Nephron (organoid): ENCODE data around the gene PITPNC1.
"Not testable (repeated sequence)": the region's sequence is repeated elsewhere in the genome, so short reads cannot be mapped to it uniquely, and the experiment has no call there.

Experiments used
- H3K27ac Mint-ChIP-seq, 3 experiments: 2 replicates each; pipeline ENCODE4 v1.8.0; 2020; ENCODE audit warnings: mixed read lengths in 3 of 3, mild to moderate bottlenecking in 2 of 3, moderate library complexity in 1 of 3
- H3K27me3 Mint-ChIP-seq: 2 replicates; pipeline ENCODE4 v1.8.0; 2021; ENCODE audit warnings: low read depth, mild to moderate bottlenecking, moderate library complexity, mixed read lengths
- H3K36me3 Mint-ChIP-seq: 2 replicates; pipeline ENCODE4 v1.8.0; 2020; ENCODE audit warnings: low read depth, mixed read lengths
- H3K4me1 Mint-ChIP-seq: 2 replicates; pipeline ENCODE4 v1.8.0; 2020; ENCODE audit warnings: mixed read lengths
- H3K4me3 Mint-ChIP-seq, 3 experiments: 2 replicates each; pipeline ENCODE4 v1.8.0; 2020; ENCODE audit warnings: mild to moderate bottlenecking in 3 of 3, mixed read lengths in 3 of 3, moderate library complexity in 2 of 3
- H3K9me3 Mint-ChIP-seq: 2 replicates; pipeline ENCODE4 v1.8.0; 2020; ENCODE audit warnings: mixed read lengths
- TF ChIP-seq, protein P1 (sequence below), 3 experiments: fragments of 200-600 bp; sonication (generic); IDR thresholded peaks; one replicate each; pipeline ENCODE4 v1.5.0; 2021; ENCODE audit warnings: antibody characterized with exemption in 3 of 3; ENCODE audit not compliant: unreplicated experiment in 3 of 3

PITPNC1 gene

GRCh38 chr17:67577429-67578141 lies 200.5 kb downstream of the PITPNC1 start:
- peaks cover 7% of the 10 kb centered on the region for H3K4me1 Mint-ChIP-seq
- TF ChIP-seq, protein P1, sequence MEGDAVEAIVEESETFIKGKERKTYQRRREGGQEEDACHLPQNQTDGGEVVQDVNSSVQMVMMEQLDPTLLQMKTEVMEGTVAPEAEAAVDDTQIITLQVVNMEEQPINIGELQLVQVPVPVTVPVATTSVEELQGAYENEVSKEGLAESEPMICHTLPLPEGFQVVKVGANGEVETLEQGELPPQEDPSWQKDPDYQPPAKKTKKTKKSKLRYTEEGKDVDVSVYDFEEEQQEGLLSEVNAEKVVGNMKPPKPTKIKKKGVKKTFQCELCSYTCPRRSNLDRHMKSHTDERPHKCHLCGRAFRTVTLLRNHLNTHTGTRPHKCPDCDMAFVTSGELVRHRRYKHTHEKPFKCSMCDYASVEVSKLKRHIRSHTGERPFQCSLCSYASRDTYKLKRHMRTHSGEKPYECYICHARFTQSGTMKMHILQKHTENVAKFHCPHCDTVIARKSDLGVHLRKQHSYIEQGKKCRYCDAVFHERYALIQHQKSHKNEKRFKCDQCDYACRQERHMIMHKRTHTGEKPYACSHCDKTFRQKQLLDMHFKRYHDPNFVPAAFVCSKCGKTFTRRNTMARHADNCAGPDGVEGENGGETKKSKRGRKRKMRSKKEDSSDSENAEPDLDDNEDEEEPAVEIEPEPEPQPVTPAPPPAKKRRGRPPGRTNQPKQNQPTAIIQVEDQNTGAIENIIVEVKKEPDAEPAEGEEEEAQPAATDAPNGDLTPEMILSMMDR (IDR thresholded peaks at IDR 0.05; ENCODE audit: unreplicated experiment in 3 of 3) = no peak
- H3K4me3 Mint-ChIP-seq = no peak overlapping the region
- peak overlapping the region; percentile 53 to 90 (median 77) for H3K27ac Mint-ChIP-seq
- H3K36me3 Mint-ChIP-seq = no peaks in the 10 kb centered on the region
- H3K9me3 Mint-ChIP-seq = no peaks in the 10 kb centered on the region
- H3K27me3 Mint-ChIP-seq = peaks cover 5% of the 10 kb centered on the region

- peaks cover 10% of the 10 kb centered on the region for H3K4me1 Mint-ChIP-seq
- no peaks in the 10 kb centered on the region for H3K9me3 Mint-ChIP-seq
- H3K27ac Mint-ChIP-seq = peak overlapping the region; percentile 53 to 90 (median 77)
- peaks cover 8% of the 10 kb centered on the region for H3K27me3 Mint-ChIP-seq
- TF ChIP-seq, protein P1 (IDR thresholded peaks at IDR 0.05; ENCODE audit: unreplicated experiment in 3 of 3) = no peak
- no peaks in the 10 kb centered on the region for H3K36me3 Mint-ChIP-seq
- H3K4me3 Mint-ChIP-seq = no peak overlapping the region
Observed at GRCh38 chr17:67578142-67578457, 201.0 kb downstream of the PITPNC1 start.

DNA sequence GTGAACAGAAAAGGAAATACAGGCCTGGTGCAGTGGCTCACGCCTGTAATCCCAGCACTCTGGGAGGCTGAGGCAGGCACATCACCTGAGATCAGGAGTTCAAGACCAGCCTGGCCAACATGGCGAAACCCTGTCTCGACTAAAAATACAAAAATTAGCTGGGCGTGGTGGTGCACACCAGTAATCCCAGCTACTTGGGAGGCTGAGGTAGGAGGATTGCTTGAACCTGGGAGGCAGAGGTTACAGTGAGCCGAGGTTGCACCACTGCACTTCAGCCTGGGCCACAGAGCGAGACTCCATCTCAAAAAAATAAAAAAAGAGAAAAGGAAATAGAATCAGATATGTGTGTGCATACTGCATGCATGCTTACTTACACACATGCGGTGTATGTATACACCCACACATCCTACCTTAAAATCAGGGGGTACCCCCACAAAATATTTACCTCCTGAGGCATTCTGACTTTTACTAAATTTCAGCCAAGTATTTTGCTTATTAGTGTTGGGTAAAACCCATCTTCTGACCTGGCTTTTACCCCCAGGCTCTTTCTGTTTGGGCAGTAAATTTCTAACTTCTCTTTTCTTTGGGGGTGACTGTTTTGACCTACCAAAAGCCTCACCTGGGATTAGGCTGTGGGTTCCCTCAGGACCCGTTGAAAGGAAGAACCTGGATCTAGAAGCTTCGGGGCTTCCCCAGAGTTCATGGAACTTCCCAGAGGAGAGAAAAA lies 201.8 kb downstream of the PITPNC1 start:
- peak overlapping the region; percentile 53 to 90 (median 77) for H3K27ac Mint-ChIP-seq
- H3K9me3 Mint-ChIP-seq, H3K4me3 Mint-ChIP-seq, H3K4me1 Mint-ChIP-seq, H3K36me3 Mint-ChIP-seq, H3K27me3 Mint-ChIP-seq: not testable (repeated sequence)

DNA sequence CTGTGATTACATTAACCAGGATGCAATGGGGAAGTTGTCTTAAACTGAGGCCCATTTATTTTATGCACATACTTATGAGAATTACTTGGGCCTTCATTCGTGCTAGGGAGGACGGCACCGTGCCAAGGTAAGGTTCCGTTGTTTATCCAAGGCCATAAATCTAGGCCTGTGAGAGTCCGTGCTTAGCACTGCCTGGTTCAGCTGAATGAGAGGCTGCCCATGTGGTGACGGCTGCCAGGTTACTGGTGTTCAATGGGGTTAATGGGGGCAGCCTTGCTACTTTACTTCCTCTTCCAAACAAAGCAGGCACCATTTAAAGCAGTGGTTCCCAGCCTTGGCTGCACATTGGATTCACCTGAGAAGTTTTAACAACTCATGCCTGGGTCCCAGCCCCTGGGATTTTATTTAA lies 205.6 kb downstream of the PITPNC1 start:
- H3K27me3 Mint-ChIP-seq = peaks cover 3% of the 10 kb centered on the region
- peak overlapping the region; percentile 12 to 88 (median 26) for H3K27ac Mint-ChIP-seq
- H3K4me1 Mint-ChIP-seq = peaks cover 17% of the 10 kb centered on the region
- H3K9me3 Mint-ChIP-seq = peaks cover 9% of the 10 kb centered on the region
- TF ChIP-seq, protein P1 (IDR thresholded peaks at IDR 0.05; ENCODE audit: unreplicated experiment in 3 of 3) = no peak
- no peak overlapping the region for H3K4me3 Mint-ChIP-seq
- peaks cover 16% of the 10 kb centered on the region for H3K36me3 Mint-ChIP-seq

GRCh38 chr17:67585077-67585602 lies 208.1 kb downstream of the PITPNC1 start:
- peak overlapping the region in 1 of 3 experiments; percentile 57 for H3K27ac Mint-ChIP-seq
- H3K36me3 Mint-ChIP-seq = peaks cover 16% of the 10 kb centered on the region
- H3K9me3 Mint-ChIP-seq = peaks cover 9% of the 10 kb centered on the region
- H3K27me3 Mint-ChIP-seq = peaks cover 3% of the 10 kb centered on the region
- TF ChIP-seq, protein P1 (IDR thresholded peaks at IDR 0.05; ENCODE audit: unreplicated experiment in 3 of 3) = no peak
- H3K4me3 Mint-ChIP-seq = no peak overlapping the region
- peaks cover 26% of the 10 kb centered on the region for H3K4me1 Mint-ChIP-seq

DNA sequence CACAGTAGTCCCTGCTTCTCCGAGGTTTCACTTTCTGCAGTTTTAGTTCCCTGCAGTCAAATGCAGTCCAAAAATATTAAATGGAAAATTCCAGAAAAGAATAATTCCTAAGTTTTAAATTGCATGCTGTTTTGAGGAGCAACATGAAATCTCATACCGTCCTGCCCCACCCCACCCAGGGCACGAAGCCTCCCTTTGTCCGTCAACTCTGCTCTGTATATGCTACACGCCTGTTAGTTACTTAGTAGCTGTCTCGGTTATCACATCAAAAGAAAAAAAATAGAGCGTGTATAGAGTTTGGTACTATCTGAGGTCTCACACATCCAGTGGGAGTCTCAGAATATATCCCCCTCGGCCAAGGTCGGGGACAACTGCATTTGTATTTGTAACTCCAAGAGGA lies 211.2 kb downstream of the PITPNC1 start:
- Mint-ChIP-seq H3K4me1 (peaks cover 16% of the 10 kb centered on the region), H3K36me3 (peaks cover 20% of the 10 kb centered on the region), H3K4me3 (no peak overlapping the region), H3K9me3 (peaks cover 13% of the 10 kb centered on the region), H3K27ac (peak overlapping the region in 2 of 3 experiments; percentile 48 to 58), H3K27me3 (no peaks in the 10 kb centered on the region)
- TF ChIP-seq, protein P1 (IDR thresholded peaks at IDR 0.05; ENCODE audit: unreplicated experiment in 3 of 3) = no peak
